Measurements from ENCODE around the gene CBLB. TPM values are rescaled to one million over a fixed set of nuclear protein-coding genes. Genes with fewer than 3 reads are reported as not detected.

CBLB gene
- total RNA-seq, 6 experiments from 2014 or later = 17.6 to 22.6 (median 20.6) TPM

DNA sequence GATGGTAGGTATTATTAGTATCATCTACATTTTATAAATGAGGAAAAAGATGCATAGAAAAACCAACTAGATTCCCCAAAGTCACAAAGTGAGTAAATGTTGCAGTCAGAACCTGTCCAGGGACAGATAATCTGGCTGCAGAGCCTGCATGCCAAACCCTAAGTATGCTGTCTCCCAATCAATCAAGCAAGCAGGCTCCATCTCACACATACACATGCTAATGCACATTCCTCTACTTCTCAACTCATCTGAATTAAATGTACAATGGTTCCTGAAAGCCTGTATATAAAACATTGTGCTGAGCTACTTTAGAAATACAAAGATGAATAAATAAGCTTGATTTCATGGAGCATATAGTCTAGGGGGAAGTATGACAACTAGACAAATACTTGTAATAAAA lies 101.0 kb downstream of the CBLB start:
- Mint-ChIP-seq H3K36me3 (ENCODE audit: low read depth) (peaks cover 36% of the 10 kb centered on the region), H3K4me3 (no peak overlapping the region), H3K9me3 (peaks cover 8% of the 10 kb centered on the region), H3K4me1 (ENCODE audit: low read depth) (no peaks in the 10 kb centered on the region), H3K27ac (no peak overlapping the region), H3K27me3 (ENCODE audit: insufficient read depth) (peaks cover 3% of the 10 kb centered on the region)
- no peak for TF ChIP-seq CTCF (IDR thresholded peaks at IDR 0.05)
- DNase-seq = no peak

DNA sequence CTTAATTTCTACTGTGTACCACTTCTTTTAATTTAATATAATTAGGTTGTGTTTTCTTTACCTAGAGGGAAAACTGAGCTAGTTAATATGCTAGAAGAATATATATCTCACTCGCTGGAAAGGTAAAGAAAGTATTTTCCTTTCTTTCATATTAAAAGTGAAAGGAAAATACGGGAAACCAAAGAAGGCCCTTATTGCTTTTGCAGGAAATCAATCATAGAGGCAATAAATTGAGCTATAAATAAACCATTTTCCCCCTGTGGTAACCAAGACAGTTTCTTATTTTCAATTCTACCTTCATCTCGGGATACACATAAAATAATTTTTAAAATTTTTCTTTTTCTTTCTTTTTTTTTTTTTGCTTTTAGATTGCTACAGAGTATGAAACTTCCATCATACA lies 101.6 kb downstream of the CBLB start:
- H3K9me3 Mint-ChIP-seq = peaks cover 14% of the 10 kb centered on the region
- H3K27ac Mint-ChIP-seq = no peak overlapping the region
- H3K4me1 Mint-ChIP-seq (ENCODE audit: low read depth) = no peaks in the 10 kb centered on the region
- no peak for TF ChIP-seq CTCF (IDR thresholded peaks at IDR 0.05)
- peaks cover 3% of the 10 kb centered on the region for H3K27me3 Mint-ChIP-seq (ENCODE audit: insufficient read depth)
- no peak overlapping the region for H3K4me3 Mint-ChIP-seq
- peaks cover 36% of the 10 kb centered on the region for H3K36me3 Mint-ChIP-seq (ENCODE audit: low read depth)
- DNase-seq = no peak

DNA sequence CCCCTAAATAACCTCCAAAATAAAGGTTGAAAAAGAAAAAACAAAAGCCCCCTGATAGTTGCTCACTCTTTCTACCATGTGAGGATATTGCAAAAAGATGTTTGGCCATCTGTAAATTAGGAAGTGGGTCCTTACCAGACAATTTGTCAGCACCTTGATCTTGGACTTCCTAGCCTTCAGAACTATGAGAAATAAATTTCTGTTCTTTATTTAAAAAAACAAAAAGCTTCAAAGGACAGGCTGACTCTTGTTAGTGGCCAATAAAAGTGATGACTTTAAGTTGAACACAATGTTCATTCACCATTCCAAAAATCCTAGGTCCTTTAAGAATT lies 103.5 kb downstream of the CBLB start:
- Mint-ChIP-seq H3K27me3 (ENCODE audit: insufficient read depth) (peaks cover 3% of the 10 kb centered on the region), H3K4me1 (ENCODE audit: low read depth) (no peaks in the 10 kb centered on the region), H3K27ac (no peak overlapping the region), H3K9me3 (peaks cover 24% of the 10 kb centered on the region), H3K36me3 (ENCODE audit: low read depth) (peaks cover 46% of the 10 kb centered on the region), H3K4me3 (no peak overlapping the region)
- no peak for TF ChIP-seq CTCF (IDR thresholded peaks at IDR 0.05)
- DNase-seq = no peak

- no peak for DNase-seq
- Mint-ChIP-seq H3K36me3 (ENCODE audit: low read depth) (peaks cover 46% of the 10 kb centered on the region), H3K9me3 (peaks cover 24% of the 10 kb centered on the region), H3K27ac (no peak overlapping the region), H3K27me3 (ENCODE audit: insufficient read depth) (peaks cover 3% of the 10 kb centered on the region), H3K4me1 (ENCODE audit: low read depth) (no peaks in the 10 kb centered on the region), H3K4me3 (no peak overlapping the region)
- no peak for TF ChIP-seq CTCF (IDR thresholded peaks at IDR 0.05)
Measured at GRCh38 chr3:105764378-105765307, 104.2 kb downstream of the CBLB start.

DNA sequence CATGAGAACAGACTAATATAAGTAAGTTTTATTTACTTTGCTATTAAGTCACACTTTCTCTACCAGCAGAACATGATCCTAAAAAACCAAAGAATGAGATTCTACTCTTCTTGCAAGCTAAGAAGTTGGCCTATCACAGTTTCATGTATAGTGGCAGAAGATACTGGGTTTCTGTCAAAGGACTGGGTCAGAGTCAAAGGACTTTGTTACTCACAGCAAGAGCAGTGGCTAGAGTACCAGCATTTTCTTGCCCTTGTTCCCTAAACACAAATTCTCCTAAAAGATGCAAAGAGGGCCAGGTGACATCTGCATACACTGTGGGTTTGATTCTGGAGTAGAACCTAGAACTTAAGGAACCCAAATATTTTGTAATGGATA lies 105.2 kb downstream of the CBLB start:
- H3K27ac Mint-ChIP-seq = no peak overlapping the region
- no peak for DNase-seq
- peaks cover 50% of the 10 kb centered on the region for H3K36me3 Mint-ChIP-seq (ENCODE audit: low read depth)

More for the DNA sequence above, 105.2 kb downstream of the CBLB start:
- TF ChIP-seq CTCF (IDR thresholded peaks at IDR 0.05) = no peak
- Mint-ChIP-seq H3K9me3 (peaks cover 29% of the 10 kb centered on the region), H3K27me3 (ENCODE audit: insufficient read depth) (peaks cover 3% of the 10 kb centered on the region), H3K4me3 (no peak overlapping the region), H3K4me1 (ENCODE audit: low read depth) (no peaks in the 10 kb centered on the region)
